ENCODE measurements around the gene CPNE4. TPM values are rescaled to one million over a fixed set of nuclear protein-coding genes. Genes with fewer than 3 reads are reported as not detected.

CPNE4 gene
- total RNA-seq, 1 donor from 2014 or later = 0.41 TPM

DNA sequence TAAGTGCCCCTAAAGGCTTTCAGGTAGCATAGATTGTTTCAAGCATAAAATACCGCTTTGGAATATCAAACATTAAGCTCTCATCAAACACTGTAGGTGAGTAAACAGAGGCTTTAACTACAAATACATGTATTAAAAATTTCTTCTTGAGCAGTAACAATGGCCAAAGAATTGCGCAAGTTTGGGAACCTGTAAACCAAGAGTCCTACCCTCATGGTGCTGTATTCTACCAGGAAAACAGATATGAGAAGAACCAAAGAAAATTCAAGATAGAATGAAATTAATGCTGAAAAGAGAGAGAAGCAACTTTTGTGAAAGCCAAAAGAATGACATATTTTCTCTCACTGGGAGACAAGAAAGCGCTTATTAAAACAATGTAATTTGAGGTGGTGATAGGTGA lies 45.5 kb downstream of the CPNE4 start:
- Mint-ChIP-seq H3K4me3 (ENCODE audit: unreplicated experiment) (no peak overlapping the region), H3K4me1 (ENCODE audit: unreplicated experiment) (no peaks in the 10 kb centered on the region), H3K27ac (ENCODE audit: unreplicated experiment) (no peak overlapping the region), H3K9me3 (ENCODE audit: unreplicated experiment) (peaks cover 4% of the 10 kb centered on the region), H3K36me3 (ENCODE audit: low read depth, unreplicated experiment) (peaks cover 5% of the 10 kb centered on the region), H3K27me3 (ENCODE audit: unreplicated experiment) (peaks cover 3% of the 10 kb centered on the region)
- TF ChIP-seq, protein P1, sequence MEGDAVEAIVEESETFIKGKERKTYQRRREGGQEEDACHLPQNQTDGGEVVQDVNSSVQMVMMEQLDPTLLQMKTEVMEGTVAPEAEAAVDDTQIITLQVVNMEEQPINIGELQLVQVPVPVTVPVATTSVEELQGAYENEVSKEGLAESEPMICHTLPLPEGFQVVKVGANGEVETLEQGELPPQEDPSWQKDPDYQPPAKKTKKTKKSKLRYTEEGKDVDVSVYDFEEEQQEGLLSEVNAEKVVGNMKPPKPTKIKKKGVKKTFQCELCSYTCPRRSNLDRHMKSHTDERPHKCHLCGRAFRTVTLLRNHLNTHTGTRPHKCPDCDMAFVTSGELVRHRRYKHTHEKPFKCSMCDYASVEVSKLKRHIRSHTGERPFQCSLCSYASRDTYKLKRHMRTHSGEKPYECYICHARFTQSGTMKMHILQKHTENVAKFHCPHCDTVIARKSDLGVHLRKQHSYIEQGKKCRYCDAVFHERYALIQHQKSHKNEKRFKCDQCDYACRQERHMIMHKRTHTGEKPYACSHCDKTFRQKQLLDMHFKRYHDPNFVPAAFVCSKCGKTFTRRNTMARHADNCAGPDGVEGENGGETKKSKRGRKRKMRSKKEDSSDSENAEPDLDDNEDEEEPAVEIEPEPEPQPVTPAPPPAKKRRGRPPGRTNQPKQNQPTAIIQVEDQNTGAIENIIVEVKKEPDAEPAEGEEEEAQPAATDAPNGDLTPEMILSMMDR (IDR thresholded peaks at IDR 0.05; ENCODE audit: unreplicated experiment) = no peak
- DNase-seq (ENCODE audit: low spot score) = no peak

DNA sequence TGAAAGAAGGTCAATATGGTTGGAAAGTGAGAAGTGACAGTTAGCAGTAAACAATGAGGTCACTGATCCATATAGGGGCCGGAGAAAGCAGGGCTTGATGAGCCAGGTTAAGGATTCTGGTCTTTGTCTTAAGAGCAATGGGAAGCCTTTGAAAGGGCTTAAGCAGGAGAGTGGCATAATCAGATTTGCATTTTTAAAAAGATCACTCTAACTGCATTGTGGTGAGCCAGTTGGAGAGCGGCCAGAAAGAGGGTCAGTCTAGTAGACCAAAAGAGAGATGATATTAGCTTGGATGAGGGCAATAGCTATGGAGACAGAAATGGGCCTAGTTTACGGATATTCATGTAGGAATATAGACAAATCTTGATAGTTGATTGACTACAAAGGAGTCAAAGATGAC lies 46.6 kb downstream of the CPNE4 start:
- Mint-ChIP-seq H3K27me3 (ENCODE audit: unreplicated experiment) (peaks cover 3% of the 10 kb centered on the region), H3K4me1 (ENCODE audit: unreplicated experiment) (no peaks in the 10 kb centered on the region), H3K4me3 (ENCODE audit: unreplicated experiment) (no peak overlapping the region), H3K9me3 (ENCODE audit: unreplicated experiment) (peaks cover 4% of the 10 kb centered on the region), H3K27ac (ENCODE audit: unreplicated experiment) (no peak overlapping the region), H3K36me3 (ENCODE audit: low read depth, unreplicated experiment) (peaks cover 5% of the 10 kb centered on the region)
- TF ChIP-seq, protein P1 (IDR thresholded peaks at IDR 0.05; ENCODE audit: unreplicated experiment) = no peak
- DNase-seq (ENCODE audit: low spot score) = no peak

DNA sequence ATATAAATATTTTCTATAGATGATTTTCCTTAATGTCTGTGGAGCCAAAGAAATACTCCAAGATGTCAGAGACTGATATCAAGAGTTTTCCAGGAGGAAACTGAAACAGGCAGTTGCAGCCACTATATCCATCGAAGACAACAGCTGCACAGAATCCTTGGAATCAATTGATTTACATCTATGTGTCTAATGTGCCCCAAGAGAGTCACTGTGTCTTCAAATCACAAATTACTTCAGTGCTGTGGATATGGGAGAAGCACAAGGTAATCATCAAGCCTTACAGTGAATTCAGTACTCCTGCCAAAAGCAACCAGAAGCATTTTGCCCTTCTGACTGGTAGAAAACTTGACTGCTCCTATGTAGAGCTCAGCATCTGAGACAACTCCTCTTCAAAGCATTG lies 51.1 kb downstream of the CPNE4 start:
- no peak for DNase-seq (ENCODE audit: low spot score)
- H3K4me1 Mint-ChIP-seq (ENCODE audit: unreplicated experiment) = no peaks in the 10 kb centered on the region
- TF ChIP-seq, protein P1 (IDR thresholded peaks at IDR 0.05; ENCODE audit: unreplicated experiment) = no peak
- H3K27ac Mint-ChIP-seq (ENCODE audit: unreplicated experiment) = no peak overlapping the region
- H3K36me3 Mint-ChIP-seq (ENCODE audit: low read depth, unreplicated experiment) = no peaks in the 10 kb centered on the region
- peaks cover 4% of the 10 kb centered on the region for H3K9me3 Mint-ChIP-seq (ENCODE audit: unreplicated experiment)
- no peak overlapping the region for H3K4me3 Mint-ChIP-seq (ENCODE audit: unreplicated experiment)
- H3K27me3 Mint-ChIP-seq (ENCODE audit: unreplicated experiment) = peaks cover 2% of the 10 kb centered on the region

DNA sequence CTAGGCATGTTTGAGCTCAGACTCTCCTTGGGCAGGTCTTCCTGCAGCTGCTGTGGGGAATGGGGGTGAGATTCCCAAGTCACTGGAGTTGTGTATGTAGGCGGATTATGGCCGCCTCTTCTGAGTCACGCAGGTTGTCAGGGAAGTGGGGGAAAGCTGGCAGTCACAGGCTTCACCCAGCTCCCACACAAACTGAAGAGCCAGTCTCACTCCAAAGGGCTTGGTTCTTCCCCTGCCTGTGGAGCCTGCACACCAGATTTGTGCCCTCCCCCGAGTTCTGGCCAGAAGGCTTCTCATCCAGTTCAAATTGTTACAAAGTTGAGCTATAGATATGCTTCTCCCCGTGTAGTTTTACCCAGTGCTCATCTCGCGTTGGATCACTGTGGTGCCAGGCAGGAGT lies 53.5 kb downstream of the CPNE4 start:
- no peaks in the 10 kb centered on the region for H3K36me3 Mint-ChIP-seq (ENCODE audit: low read depth, unreplicated experiment)
- H3K9me3 Mint-ChIP-seq (ENCODE audit: unreplicated experiment) = peaks cover 4% of the 10 kb centered on the region
- no peak for DNase-seq (ENCODE audit: low spot score)
- no peaks in the 10 kb centered on the region for H3K4me1 Mint-ChIP-seq (ENCODE audit: unreplicated experiment)
- H3K27me3 Mint-ChIP-seq (ENCODE audit: unreplicated experiment) = peaks cover 4% of the 10 kb centered on the region
- TF ChIP-seq, protein P1 (IDR thresholded peaks at IDR 0.05; ENCODE audit: unreplicated experiment) = no peak
- no peak overlapping the region for H3K27ac Mint-ChIP-seq (ENCODE audit: unreplicated experiment)
- no peak overlapping the region for H3K4me3 Mint-ChIP-seq (ENCODE audit: unreplicated experiment)

DNA sequence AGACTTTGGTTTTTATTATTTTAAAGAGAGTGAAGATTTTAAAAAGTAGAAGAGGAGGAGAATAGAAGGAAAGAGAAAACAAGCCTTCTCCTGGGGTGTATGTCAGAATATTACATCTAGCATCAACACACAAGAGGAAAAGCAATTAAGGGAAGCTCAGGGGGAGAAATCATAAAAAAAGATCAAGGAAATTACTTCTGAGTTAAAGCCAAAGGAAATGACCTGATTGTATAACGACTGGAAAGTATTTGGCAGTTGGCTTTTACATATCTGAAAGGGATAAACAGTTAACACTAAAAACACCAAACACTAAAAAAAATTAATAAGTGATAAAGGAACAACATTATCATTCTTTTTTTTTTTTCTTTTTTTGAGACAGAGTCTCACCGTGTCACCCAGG lies 58.4 kb downstream of the CPNE4 start:
- Mint-ChIP-seq H3K4me1 (ENCODE audit: unreplicated experiment) (peaks cover 3% of the 10 kb centered on the region), H3K9me3 (ENCODE audit: unreplicated experiment) (no peaks in the 10 kb centered on the region), H3K4me3 (ENCODE audit: unreplicated experiment) (no peak overlapping the region), H3K27me3 (ENCODE audit: unreplicated experiment) (peaks cover 7% of the 10 kb centered on the region), H3K36me3 (ENCODE audit: low read depth, unreplicated experiment) (no peaks in the 10 kb centered on the region), H3K27ac (ENCODE audit: unreplicated experiment) (no peak overlapping the region)
- no peak for DNase-seq (ENCODE audit: low spot score)
- TF ChIP-seq, protein P1 (IDR thresholded peaks at IDR 0.05; ENCODE audit: unreplicated experiment) = no peak

Measured in endothelial cell (in vitro differentiated cells).